ENCODE measurements around the gene LPCAT1.

GRCh38 chr5:1494780-1495524 is 28.8 kb downstream of the LPCAT1 start:
- TF ChIP-seq POLR2A (IDR thresholded peaks at IDR 0.05; ENCODE audit: low read length) (no peak), GATA1 (IDR thresholded peaks at IDR 0.05; ENCODE audit: low read depth, low read length) (no peak)
